GM23248 (cell line): Measurements from ENCODE around the gene TCHP. TPM values are rescaled to one million over a fixed set of nuclear protein-coding genes. Genes with fewer than 3 reads are reported as not detected.

Experiments
- DNase-seq: peaks from one replicate; pipeline ENCODE4 v3.0.0-alpha.2; 2015
- H2AFZ ChIP-seq: fragments of 200-600 bp; sonication (generic); 2 replicates; pipeline ENCODE4 v1.6.1; 2016; ENCODE audit warnings: antibody characterized with exemption
- H3F3A ChIP-seq: fragments of 200-600 bp; sonication (generic); 2 replicates; pipeline ENCODE4 v1.6.1; 2016; ENCODE audit warnings: mild to moderate bottlenecking, antibody characterized with exemption, mixed run types; ENCODE audit not compliant: insufficient read depth
- H3K27ac ChIP-seq: fragments of 200-600 bp; sonication (generic); 2 replicates; pipeline ENCODE4 v1.5.1; 2016; ENCODE audit warnings: mild to moderate bottlenecking
- H3K27me3 ChIP-seq: fragments of 200-600 bp; sonication (generic); replicated peaks from 2 replicates; pipeline ENCODE4 v1.6.1; 2016; ENCODE audit warnings: mild to moderate bottlenecking; ENCODE audit not compliant: insufficient read depth
- H3K36me3 ChIP-seq: fragments of 200-600 bp; sonication (generic); 2 replicates; pipeline ENCODE4 v1.6.1; 2016; ENCODE audit warnings: low read depth, mild to moderate bottlenecking
- H3K4me1 ChIP-seq: fragments of 200-600 bp; sonication (generic); 2 replicates; pipeline ENCODE4 v1.6.1; 2016; ENCODE audit warnings: mild to moderate bottlenecking; ENCODE audit not compliant: insufficient read depth
- H3K4me2 ChIP-seq: fragments of 200-600 bp; sonication (generic); one replicate; pipeline ENCODE4 v1.6.1; 2016; ENCODE audit warnings: mild to moderate bottlenecking; ENCODE audit not compliant: unreplicated experiment
- H3K4me3 ChIP-seq: fragments of 200-600 bp; sonication (generic); 2 replicates; pipeline ENCODE4 v1.5.1; 2016; ENCODE audit warnings: mild to moderate bottlenecking
- H3K79me2 ChIP-seq: fragments of 200-600 bp; sonication (generic); 2 replicates; pipeline ENCODE4 v1.6.1; 2016; ENCODE audit warnings: mild to moderate bottlenecking; ENCODE audit not compliant: insufficient read depth
- H3K9ac ChIP-seq: fragments of 200-600 bp; sonication (generic); 2 replicates; pipeline ENCODE4 v1.6.1; 2016; ENCODE audit warnings: mild to moderate bottlenecking
- H3K9me2 ChIP-seq: fragments of 200-600 bp; sonication (generic); 2 replicates; pipeline ENCODE4 v1.6.1; 2016; ENCODE audit warnings: mixed run types, mild to moderate bottlenecking, moderate library complexity; ENCODE audit not compliant: insufficient read depth
- H3K9me3 ChIP-seq: fragments of 200-600 bp; sonication (generic); one replicate; pipeline ENCODE4 v1.6.1; 2017; ENCODE audit warnings: low read depth
- H4K20me1 ChIP-seq: fragments of 200-600 bp; sonication (generic); 2 replicates; pipeline ENCODE4 v1.6.0; 2016; ENCODE audit not compliant: insufficient read depth
- EZH2 ChIP-seq: fragments of 200-600 bp; sonication (generic); IDR thresholded peaks from 2 replicates; pipeline ENCODE4 v1.6.1; 2018; ENCODE audit warnings: antibody characterized with exemption, mild to moderate bottlenecking; ENCODE audit not compliant: insufficient read depth, poor library complexity, severe bottlenecking
- EZH2phosphoT487 ChIP-seq: fragments of 200-600 bp; sonication (generic); IDR thresholded peaks from 2 replicates; pipeline ENCODE4 v1.6.1; 2018; ENCODE audit warnings: antibody characterized with exemption, moderate library complexity, mild to moderate bottlenecking, low read depth; ENCODE audit not compliant: insufficient read depth
- WGBS, 2 experiments: methylation state at CpG; one replicate each; pipeline ENCODE4 v1.1.6; 2015 to 2017; ENCODE audit warnings: low lambda C conversion rate in 2 of 2, low coverage in 1 of 2; ENCODE audit errors: missing lambda C conversion rate in 2 of 2; 5-methylcytosine and 5-hydroxymethylcytosine counted together
- in situ Hi-C: fragments of 300-500 bp; cut with MboI; formaldehyde crosslinking; loops from 2 replicates; pipeline ENCODE4 v1.15.0; 2020
- polyA plus RNA-seq: library from polyadenylated mRNA; unstranded; fragments of >200 nt; fragmentation: Nextera tagmentation; extraction: Ambion mirVana; gene quantifications from 2 replicates; pipeline ENCODE4 v1.2.1, GENCODE V29; 2016
- small RNA-seq: library from RNA; depleted of rRNA; stranded (forward); fragments of <200 nt; gene quantifications from one replicate; pipeline ENCODE3, GENCODE V24; 2014; ENCODE audit warnings: low read depth, low replicate concordance
- total RNA-seq: library from RNA; depleted of rRNA; stranded (reverse); fragments of >200 nt; shearing (Covaris generic); gene quantifications from 2 replicates; pipeline ENCODE4 v1.2.3, GENCODE V29; 2014; rRNA removed

TCHP gene
- total and polyA plus RNA-seq, 2 experiments from 2014 or later, result 9.7 to 11.7 TPM

DNA sequence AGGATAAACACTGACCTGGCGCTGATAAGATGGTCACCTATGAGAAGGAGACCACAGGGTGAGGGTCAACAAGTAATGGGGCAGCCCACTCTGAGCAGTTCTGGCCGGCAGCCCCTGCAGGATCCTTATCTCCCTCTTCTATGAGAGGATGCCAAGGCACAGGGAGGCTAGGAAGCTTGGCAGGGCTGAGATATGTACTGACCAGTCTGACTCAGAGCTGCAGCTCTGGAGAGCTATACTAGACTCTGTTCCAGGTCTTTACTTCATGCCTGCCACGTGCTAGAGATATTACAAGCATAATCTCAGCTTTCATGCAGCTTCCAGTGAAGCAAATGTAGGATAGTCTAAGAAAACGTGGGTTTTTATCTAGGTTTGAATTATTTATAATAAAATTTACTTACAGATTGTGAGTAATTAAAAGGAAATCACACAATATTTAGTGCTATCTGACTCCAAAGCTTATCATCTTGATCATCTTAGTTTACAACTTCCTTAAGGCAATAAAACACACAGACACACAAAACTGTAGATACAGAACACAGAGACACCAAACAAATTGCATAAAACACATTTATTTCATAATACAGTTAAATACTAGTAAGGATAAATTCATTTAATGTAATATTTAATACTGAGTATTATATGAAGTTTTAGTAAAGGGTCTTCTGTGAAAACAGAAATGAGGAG, 63.8 kb downstream of the TCHP start:
- no peaks in the 10 kb centered on the region for H3K27me3 ChIP-seq
- no peak overlapping the region for H2AFZ ChIP-seq
- H3K4me3 ChIP-seq, result no peak overlapping the region
- H3K27ac ChIP-seq, result peak overlapping the region; percentile 52
- no peaks in the 10 kb centered on the region for H3K9me3 ChIP-seq
- peak; percentile 91 for DNase-seq
- H3K9me2 ChIP-seq, result no peaks in the 10 kb centered on the region
- H3K36me3 ChIP-seq, result peaks cover 59% of the 10 kb centered on the region
- H4K20me1 ChIP-seq, result no peaks in the 10 kb centered on the region
- H3K9ac ChIP-seq, result 0 out of 2 replicates have a peak overlapping the region, but pooled peaks have one; percentile 6
- no peaks in the 10 kb centered on the region for H3K79me2 ChIP-seq
- H3K4me2 ChIP-seq, result no peak overlapping the region
- WGBS, 2 experiments, result 23 to 24% methylated on average over 4 of the region's 4 CpGs
- in situ Hi-C loops, result no loop called here
- no peak for TF ChIP-seq EZH2phosphoT487
- no peak for TF ChIP-seq EZH2
- peaks cover 6% of the 10 kb centered on the region for H3K4me1 ChIP-seq
- H3F3A ChIP-seq, result peaks cover 39% of the 10 kb centered on the region

GRCh38 chr12:109966546-109966945, 66.5 kb downstream of the TCHP start:
- in situ Hi-C loops, result no loop called here
- Histone ChIP-seq H3K4me2 (no peak overlapping the region), H2AFZ (no peak overlapping the region), H3F3A (peaks cover 39% of the 10 kb centered on the region), H3K79me2 (no peaks in the 10 kb centered on the region), H3K4me1 (peaks cover 6% of the 10 kb centered on the region), H3K9me3 (no peaks in the 10 kb centered on the region), H3K9ac (no peak overlapping the region), H3K27ac (no peak overlapping the region), H3K9me2 (no peaks in the 10 kb centered on the region), H4K20me1 (no peaks in the 10 kb centered on the region), H3K36me3 (peaks cover 47% of the 10 kb centered on the region), H3K4me3 (no peak overlapping the region), H3K27me3 (no peaks in the 10 kb centered on the region)
- DNase-seq, result no peak
- WGBS, 2 experiments, result 96 to 97% methylated on average over 4 of the region's 4 CpGs
- no peak for TF ChIP-seq EZH2phosphoT487
- no peak for TF ChIP-seq EZH2

DNA sequence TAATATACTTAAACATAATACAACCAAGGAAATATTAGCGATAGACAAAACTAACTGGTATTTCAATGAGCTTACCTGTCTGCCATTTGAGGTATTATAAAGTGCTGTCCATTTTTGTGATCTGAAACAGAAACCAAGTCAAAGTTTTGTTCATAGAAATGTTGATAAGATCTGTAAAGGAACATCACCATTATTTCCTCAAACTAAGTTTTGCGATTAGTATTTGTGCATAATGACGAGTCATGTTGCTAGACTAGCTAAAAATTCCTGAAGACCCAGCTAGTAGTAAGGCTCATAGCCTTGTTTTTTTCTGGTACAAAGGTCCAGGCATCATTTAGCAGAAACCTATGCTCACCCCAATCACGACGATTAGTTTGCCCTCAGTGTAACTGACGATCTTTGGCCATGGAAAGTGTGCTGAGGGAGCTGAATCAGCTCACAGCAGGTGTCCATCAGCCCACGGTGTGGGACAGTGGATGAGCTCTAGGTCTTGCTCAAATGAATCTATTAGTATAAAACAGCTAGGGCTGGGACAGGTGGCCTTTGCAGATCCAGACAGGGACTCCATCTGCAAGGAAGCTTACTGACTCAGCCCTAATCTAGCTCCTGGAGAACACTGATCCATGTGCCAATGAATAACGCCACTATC, 67.4 kb downstream of the TCHP start:
- TF ChIP-seq EZH2 (no peak), EZH2phosphoT487 (no peak)
- peaks cover 48% of the 10 kb centered on the region for H3K36me3 ChIP-seq

More for the DNA sequence above, 67.4 kb downstream of the TCHP start:
- no peak overlapping the region for H2AFZ ChIP-seq
- H3K9ac ChIP-seq, result no peak overlapping the region
- 88 to 89% methylated on average over 8 of the region's 8 CpGs for WGBS, 2 experiments
- peaks cover 6% of the 10 kb centered on the region for H3K4me1 ChIP-seq
- no peak overlapping the region for H3K4me3 ChIP-seq
- no peaks in the 10 kb centered on the region for H4K20me1 ChIP-seq
- H3K9me3 ChIP-seq, result no peaks in the 10 kb centered on the region
- H3F3A ChIP-seq, result peaks cover 39% of the 10 kb centered on the region
- H3K4me2 ChIP-seq, result no peak overlapping the region
- no peak overlapping the region for H3K27ac ChIP-seq
- no peaks in the 10 kb centered on the region for H3K79me2 ChIP-seq
- H3K27me3 ChIP-seq, result no peaks in the 10 kb centered on the region
- in situ Hi-C loops, result no loop called here
- no peak for DNase-seq
- H3K9me2 ChIP-seq, result no peaks in the 10 kb centered on the region

Small RNAs within 50 kb of the gene (small RNA-seq; reads per million reads assigned to genes)
- not detected for gene RN7SL441P

Other genes starting within 250 kb of the TCHP start
- 0.89 and 0.97 TPM in 2 replicates for gene FAM222A, start 186.4 kb upstream of the TCHP start, total RNA-seq
- not detected in 2 replicates for gene FAM222A, start 186.4 kb upstream of the TCHP start, polyA plus RNA-seq
- gene TRPV4, start 66.9 kb upstream of the TCHP start, total RNA-seq, result 0.65 and 1.6 TPM in 2 replicates
- gene TRPV4, start 66.9 kb upstream of the TCHP start, polyA plus RNA-seq, result 2.6 and 2.9 TPM in 2 replicates
- 62.2 and 96.5 TPM in 2 replicates for gene GLTP, start 19.7 kb upstream of the TCHP start, total RNA-seq
- gene GLTP, start 19.7 kb upstream of the TCHP start, polyA plus RNA-seq, result 92.8 and 96.0 TPM in 2 replicates
- 23.4 and 26.4 TPM in 2 replicates for gene GIT2, start 96.1 kb downstream of the TCHP start, total RNA-seq
- gene GIT2, start 96.1 kb downstream of the TCHP start, polyA plus RNA-seq, result 42.1 TPM in 2 replicates
- 237 and 241 TPM in 2 replicates for gene ANKRD13A, start 99.2 kb downstream of the TCHP start, total RNA-seq
- 74.8 and 77.3 TPM in 2 replicates for gene ANKRD13A, start 99.2 kb downstream of the TCHP start, polyA plus RNA-seq
- gene C12orf76, start 148.2 kb downstream of the TCHP start, total RNA-seq, result 21.2 and 29.7 TPM in 2 replicates
- 8.5 and 12.3 TPM in 2 replicates for gene C12orf76, start 148.2 kb downstream of the TCHP start, polyA plus RNA-seq
- gene IFT81, start 224.1 kb downstream of the TCHP start, total RNA-seq, result 9.5 and 9.7 TPM in 2 replicates
- 10.6 and 14.0 TPM in 2 replicates for gene IFT81, start 224.1 kb downstream of the TCHP start, polyA plus RNA-seq